Neural progenitor cell (in vitro differentiated cells): ENCODE measurements around the gene SEPTIN12. TPM values are rescaled to one million over a fixed set of nuclear protein-coding genes. Genes with fewer than 3 reads are reported as not detected.
A peak's percentile ranks its signal among the peaks of the same experiment; 100 is the strongest.

Experiments
- DNase-seq: peaks from one replicate; pipeline ENCODE4 v3.0.0-alpha.2; 2016; ENCODE audit warnings: low spot score
- H2AFZ ChIP-seq: fragments of 200-600 bp; sonication (generic); replicated peaks from 2 replicates; pipeline ENCODE4 v1.6.1; 2016; ENCODE audit warnings: antibody characterized with exemption
- H3F3A ChIP-seq: fragments of 200-600 bp; sonication (generic); 2 replicates; pipeline ENCODE4 v1.6.1; 2016; ENCODE audit warnings: antibody characterized with exemption, low read depth
- H3K27ac ChIP-seq: fragments of 200-600 bp; sonication (generic); 2 replicates; pipeline ENCODE4 v1.5.1; 2016; ENCODE audit warnings: mild to moderate bottlenecking
- H3K27me3 ChIP-seq: fragments of 200-600 bp; sonication (generic); 2 replicates; pipeline ENCODE4 v1.6.1; 2016; ENCODE audit warnings: mild to moderate bottlenecking, moderate library complexity
- H3K36me3 ChIP-seq: fragments of 200-600 bp; sonication (generic); 2 replicates; pipeline ENCODE4 v1.5.1; 2016
- H3K4me1 ChIP-seq: fragments of 200-600 bp; sonication (generic); 2 replicates; pipeline ENCODE4 v1.6.1; 2016; ENCODE audit warnings: mixed run types
- H3K4me2 ChIP-seq: fragments of 200-600 bp; sonication (generic); 2 replicates; pipeline ENCODE4 v1.6.1; 2016
- H3K4me3 ChIP-seq: fragments of 200-600 bp; sonication (generic); 2 replicates; pipeline ENCODE4 v1.5.1; 2016
- H3K79me2 ChIP-seq: fragments of 200-600 bp; sonication (generic); 2 replicates; pipeline ENCODE4 v1.6.1; 2016; ENCODE audit warnings: low read depth
- H3K9ac ChIP-seq: fragments of 200-600 bp; sonication (generic); 2 replicates; pipeline ENCODE4 v1.6.1; 2016
- H3K9me3 ChIP-seq: fragments of 200-600 bp; sonication (generic); 2 replicates; pipeline ENCODE4 v1.5.1; 2016; ENCODE audit warnings: low read depth
- H4K20me1 ChIP-seq: fragments of 200-600 bp; sonication (generic); 2 replicates; pipeline ENCODE4 v1.6.1; 2016; ENCODE audit warnings: low read depth
- H3K27ac Mint-ChIP-seq: 3 replicates; pipeline ENCODE4 v1.8.0; 2021; ENCODE audit warnings: mixed read lengths
- H3K27me3 Mint-ChIP-seq: 2 replicates; pipeline ENCODE4 v1.8.0; 2022; ENCODE audit warnings: low read depth, mild to moderate bottlenecking, inconsistent platforms, moderate library complexity, mixed read lengths; ENCODE audit not compliant: insufficient read depth
- H3K36me3 Mint-ChIP-seq: 3 replicates; pipeline ENCODE4 v1.8.0; 2021; ENCODE audit warnings: mixed read lengths
- H3K4me1 Mint-ChIP-seq: 3 replicates; pipeline ENCODE4 v1.8.0; 2021; ENCODE audit warnings: mixed read lengths
- H3K4me3 Mint-ChIP-seq: 3 replicates; pipeline ENCODE4 v1.8.0; 2021; ENCODE audit warnings: mild to moderate bottlenecking, moderate library complexity, mixed read lengths
- H3K9me3 Mint-ChIP-seq: 3 replicates; pipeline ENCODE4 v1.8.0; 2020; ENCODE audit warnings: mixed read lengths
- EZH2 ChIP-seq: fragments of 200-600 bp; sonication (generic); IDR thresholded peaks from 2 replicates; pipeline ENCODE4 v1.6.1; 2017; ENCODE audit warnings: antibody characterized with exemption, mild to moderate bottlenecking, moderate library complexity
- EZH2phosphoT487 ChIP-seq: fragments of 200-600 bp; sonication (generic); IDR thresholded peaks from 2 replicates; pipeline ENCODE4 v1.6.1; 2017; ENCODE audit warnings: antibody characterized with exemption
- total RNA-seq: library from RNA; depleted of rRNA; stranded (reverse); fragments of >200 nt; gene quantifications from 2 replicates; pipeline ENCODE4 v1.2.3, GENCODE V29; 2015; ENCODE audit warnings: low replicate concordance
- TF ChIP-seq, protein P1 (sequence below): fragments of 200-600 bp; sonication (generic); IDR thresholded peaks from 2 replicates; pipeline ENCODE4 v1.5.1; 2017; ENCODE audit warnings: antibody characterized with exemption, mild to moderate bottlenecking

Gene SEPTIN12
- total RNA-seq, 1 donor from 2014 or later: not detected

DNA sequence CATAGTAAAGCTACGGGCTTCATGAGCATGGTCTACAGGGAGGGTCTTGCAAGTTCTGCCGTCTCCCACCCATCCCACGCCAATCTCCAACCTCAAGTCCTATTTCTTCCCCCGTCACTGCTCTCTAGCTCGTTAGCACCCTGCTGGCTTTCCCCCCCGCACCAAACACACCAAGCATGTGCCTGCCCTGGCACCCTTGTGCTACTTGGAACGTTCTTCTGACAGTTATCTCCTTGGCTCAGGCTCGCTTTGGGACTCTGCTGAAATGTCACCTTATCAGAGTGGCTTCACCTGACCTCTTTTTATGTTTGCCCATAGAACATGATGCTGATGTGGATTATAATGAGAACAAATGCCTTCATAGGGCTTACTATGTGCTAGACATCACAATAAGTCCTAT lies 37.1 kb upstream of the SEPTIN12 start:
- Mint-ChIP-seq H3K36me3 (peaks cover 26% of the 10 kb centered on the region), H3K4me3 (no peak overlapping the region), H3K27me3 (no peaks in the 10 kb centered on the region), H3K9me3 (no peaks in the 10 kb centered on the region), H3K4me1 (no peaks in the 10 kb centered on the region), H3K27ac (peak overlapping the region; percentile 53)
- H3K4me3 ChIP-seq: no peak overlapping the region
- H3K79me2 ChIP-seq: no peaks in the 10 kb centered on the region
- H3K9ac ChIP-seq: no peak overlapping the region
- no peak overlapping the region for H2AFZ ChIP-seq
- peak overlapping the region; percentile 27 for H3K4me2 ChIP-seq
- no peak for TF ChIP-seq EZH2
- TF ChIP-seq, protein P1, sequence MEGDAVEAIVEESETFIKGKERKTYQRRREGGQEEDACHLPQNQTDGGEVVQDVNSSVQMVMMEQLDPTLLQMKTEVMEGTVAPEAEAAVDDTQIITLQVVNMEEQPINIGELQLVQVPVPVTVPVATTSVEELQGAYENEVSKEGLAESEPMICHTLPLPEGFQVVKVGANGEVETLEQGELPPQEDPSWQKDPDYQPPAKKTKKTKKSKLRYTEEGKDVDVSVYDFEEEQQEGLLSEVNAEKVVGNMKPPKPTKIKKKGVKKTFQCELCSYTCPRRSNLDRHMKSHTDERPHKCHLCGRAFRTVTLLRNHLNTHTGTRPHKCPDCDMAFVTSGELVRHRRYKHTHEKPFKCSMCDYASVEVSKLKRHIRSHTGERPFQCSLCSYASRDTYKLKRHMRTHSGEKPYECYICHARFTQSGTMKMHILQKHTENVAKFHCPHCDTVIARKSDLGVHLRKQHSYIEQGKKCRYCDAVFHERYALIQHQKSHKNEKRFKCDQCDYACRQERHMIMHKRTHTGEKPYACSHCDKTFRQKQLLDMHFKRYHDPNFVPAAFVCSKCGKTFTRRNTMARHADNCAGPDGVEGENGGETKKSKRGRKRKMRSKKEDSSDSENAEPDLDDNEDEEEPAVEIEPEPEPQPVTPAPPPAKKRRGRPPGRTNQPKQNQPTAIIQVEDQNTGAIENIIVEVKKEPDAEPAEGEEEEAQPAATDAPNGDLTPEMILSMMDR: no peak
- TF ChIP-seq EZH2phosphoT487: no peak
- peaks cover 5% of the 10 kb centered on the region for H3K4me1 ChIP-seq
- peaks cover 10% of the 10 kb centered on the region for H3F3A ChIP-seq
- H3K27me3 ChIP-seq: no peaks in the 10 kb centered on the region
- H3K36me3 ChIP-seq: peaks cover 3% of the 10 kb centered on the region
- H3K27ac ChIP-seq: no peak overlapping the region
- DNase-seq: no peak
- H4K20me1 ChIP-seq: peaks cover 7% of the 10 kb centered on the region
- H3K9me3 ChIP-seq: no peaks in the 10 kb centered on the region

DNA sequence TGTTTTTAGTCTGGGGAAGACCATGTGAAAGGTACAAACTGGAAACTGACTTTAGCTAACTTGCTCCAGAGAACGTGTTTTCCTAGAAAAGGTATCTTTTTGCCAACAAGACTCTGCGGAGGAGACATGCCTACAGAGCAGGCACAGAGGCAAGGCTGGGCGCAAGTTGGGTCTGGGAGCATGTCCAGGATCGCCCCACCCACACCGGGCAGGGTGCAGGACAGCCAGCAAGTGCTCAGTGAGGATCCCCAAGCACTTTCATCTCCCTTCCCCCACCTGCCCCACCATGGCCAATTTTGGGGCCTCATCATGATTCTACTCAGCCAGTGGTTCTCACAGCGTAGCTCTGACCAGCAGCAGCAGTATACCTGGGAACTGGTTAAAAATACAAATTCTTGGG lies 32.5 kb upstream of the SEPTIN12 start:
- no peak for DNase-seq
- peaks cover 10% of the 10 kb centered on the region for H3F3A ChIP-seq
- H3K9me3 ChIP-seq: no peaks in the 10 kb centered on the region
- no peak overlapping the region for H3K27ac ChIP-seq
- Mint-ChIP-seq H3K9me3 (no peaks in the 10 kb centered on the region), H3K27ac (no peak overlapping the region), H3K36me3 (peaks cover 28% of the 10 kb centered on the region), H3K4me3 (no peak overlapping the region), H3K4me1 (no peaks in the 10 kb centered on the region), H3K27me3 (no peaks in the 10 kb centered on the region)
- H3K4me1 ChIP-seq: peaks cover 5% of the 10 kb centered on the region
- no peak overlapping the region for H2AFZ ChIP-seq
- H4K20me1 ChIP-seq: peaks cover 7% of the 10 kb centered on the region
- H3K79me2 ChIP-seq: no peaks in the 10 kb centered on the region
- no peak overlapping the region for H3K4me2 ChIP-seq
- no peak overlapping the region for H3K4me3 ChIP-seq
- H3K27me3 ChIP-seq: no peaks in the 10 kb centered on the region
- peaks cover 10% of the 10 kb centered on the region for H3K36me3 ChIP-seq
- TF ChIP-seq EZH2 (no peak), EZH2phosphoT487 (no peak)
- TF ChIP-seq, protein P1: no peak
- H3K9ac ChIP-seq: no peak overlapping the region

DNA sequence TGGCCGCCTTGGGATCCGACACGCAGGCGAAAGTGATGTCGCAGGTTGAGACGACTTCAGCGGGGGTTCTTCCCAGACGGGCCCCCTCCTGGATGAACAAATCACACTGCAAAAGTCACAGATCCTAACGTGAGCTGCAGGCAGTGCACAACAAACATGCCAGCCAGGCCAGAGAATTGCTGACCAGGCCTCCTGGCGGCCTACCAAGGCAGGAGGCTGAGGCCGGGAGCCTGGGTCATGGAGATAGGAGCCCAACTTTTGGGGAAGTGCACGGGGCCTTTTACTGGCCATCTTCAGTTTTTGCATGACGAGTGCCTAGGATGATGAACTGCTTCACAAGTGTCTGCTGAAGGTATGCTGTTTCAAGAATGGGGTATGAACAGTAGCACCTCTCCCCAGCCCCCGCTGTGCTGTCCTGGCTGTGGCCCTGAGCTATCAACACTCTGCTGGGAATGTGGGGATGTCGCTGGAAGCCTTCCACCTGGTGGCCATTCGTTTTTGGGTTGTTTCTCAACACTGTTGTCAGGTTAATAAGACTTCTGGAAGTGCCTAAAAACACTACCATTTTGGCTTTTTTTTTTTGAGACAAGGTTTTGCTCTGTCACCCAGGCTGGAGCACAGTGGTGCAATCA lies 26.5 kb upstream of the SEPTIN12 start:
- Histone ChIP-seq H3K36me3 (peaks cover 10% of the 10 kb centered on the region), H3K27me3 (no peaks in the 10 kb centered on the region), H3F3A (no peaks in the 10 kb centered on the region), H4K20me1 (no peaks in the 10 kb centered on the region), H3K4me3 (no peak overlapping the region), H3K9me3 (no peaks in the 10 kb centered on the region), H3K27ac (no peak overlapping the region), H2AFZ (no peak overlapping the region), H3K4me1 (no peaks in the 10 kb centered on the region), H3K9ac (no peak overlapping the region), H3K4me2 (no peak overlapping the region), H3K79me2 (no peaks in the 10 kb centered on the region)
- Mint-ChIP-seq H3K4me1 (no peaks in the 10 kb centered on the region), H3K4me3 (no peak overlapping the region), H3K27me3 (peaks cover 2% of the 10 kb centered on the region), H3K27ac (no peak overlapping the region), H3K36me3 (peaks cover 26% of the 10 kb centered on the region), H3K9me3 (no peaks in the 10 kb centered on the region)
- DNase-seq: no peak
- TF ChIP-seq, protein P1: peak; percentile 8
- TF ChIP-seq EZH2phosphoT487: no peak
